ENCODE data around the gene ZNF829.

DNA sequence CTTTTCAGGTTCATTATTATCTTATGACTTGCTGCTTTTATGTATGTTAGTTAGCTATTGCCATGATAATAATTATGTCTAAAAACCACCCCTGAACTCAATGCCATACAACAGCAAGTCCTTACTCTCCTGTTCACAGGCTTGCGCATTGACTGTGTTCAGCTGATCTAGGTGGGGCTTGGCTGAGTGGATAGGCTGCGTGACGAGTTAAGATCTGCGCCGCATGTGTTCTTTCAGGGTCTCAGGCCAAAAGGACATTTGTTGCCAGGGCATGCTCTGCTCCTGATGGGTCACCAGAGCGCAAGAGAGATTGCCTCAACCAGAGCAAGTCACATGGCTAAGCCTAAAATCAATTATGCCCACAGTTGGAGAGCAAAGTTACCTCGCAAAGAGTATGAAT lies 900 bp upstream of the ZNF829 start:
- TF ChIP-seq CTCF (conservative IDR thresholded peaks at IDR 0.05; ENCODE audit: low read depth in 2 of 2): no peak
- TF ChIP-seq EZH2 (IDR thresholded peaks at IDR 0.05; ENCODE audit: low read depth, unreplicated experiment): no peak
- TF ChIP-seq POLR2AphosphoS5 (IDR thresholded peaks at IDR 0.05; ENCODE audit: low read depth): no peak
- no peak for TF ChIP-seq REST (IDR thresholded peaks at IDR 0.05; ENCODE audit: unreplicated experiment)

All from GM23338 (cell line).